ENCODE results near the gene IL13. TPM values are rescaled to one million over a fixed set of nuclear protein-coding genes. Genes with fewer than 3 reads are reported as not detected.

The IL13 gene
- total and polyA plus RNA-seq, 10 of the 15 experiments (the other 5 are each of a cell fraction or from before 2014, with no cell fraction given) = 0.06 to 0.40 (median 0.11) TPM; not detected in 6

DNA sequence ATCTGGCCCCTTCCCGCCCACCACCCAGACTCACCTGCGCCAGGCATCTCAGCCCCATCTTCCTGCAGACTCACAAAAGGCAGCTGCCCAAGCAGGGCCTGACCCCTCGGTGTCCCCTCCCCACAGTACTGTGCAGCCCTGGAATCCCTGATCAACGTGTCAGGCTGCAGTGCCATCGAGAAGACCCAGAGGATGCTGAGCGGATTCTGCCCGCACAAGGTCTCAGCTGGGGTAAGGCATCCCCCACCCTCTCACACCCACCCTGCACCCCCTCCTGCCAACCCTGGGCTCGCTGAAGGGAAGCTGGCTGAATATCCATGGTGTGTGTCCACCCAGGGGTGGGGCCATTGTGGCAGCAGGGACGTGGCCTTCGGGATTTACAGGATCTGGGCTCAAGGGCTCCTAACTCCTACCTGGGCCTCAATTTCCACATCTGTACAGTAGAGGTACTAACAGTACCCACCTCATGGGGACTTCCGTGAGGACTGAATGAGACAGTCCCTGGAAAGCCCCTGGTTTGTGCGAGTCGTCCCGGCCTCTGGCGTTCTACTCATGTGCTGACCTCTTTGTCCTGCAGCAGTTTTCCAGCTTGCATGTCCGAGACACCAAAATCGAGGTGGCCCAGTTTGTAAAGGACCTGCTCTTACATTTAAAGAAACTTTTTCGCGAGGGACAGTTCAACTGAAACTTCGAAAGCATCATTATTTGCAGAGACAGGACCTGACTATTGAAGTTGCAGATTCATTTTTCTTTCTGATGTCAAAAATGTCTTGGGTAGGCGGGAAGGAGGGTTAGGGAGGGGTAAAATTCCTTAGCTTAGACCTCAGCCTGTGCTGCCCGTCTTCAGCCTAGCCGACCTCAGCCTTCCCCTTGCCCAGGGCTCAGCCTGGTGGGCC lies 1.9 kb downstream of the IL13 start (continued):
- TF ChIP-seq, protein P1, sequence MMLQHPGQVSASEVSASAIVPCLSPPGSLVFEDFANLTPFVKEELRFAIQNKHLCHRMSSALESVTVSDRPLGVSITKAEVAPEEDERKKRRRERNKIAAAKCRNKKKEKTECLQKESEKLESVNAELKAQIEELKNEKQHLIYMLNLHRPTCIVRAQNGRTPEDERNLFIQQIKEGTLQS (IDR thresholded peaks at IDR 0.05; ENCODE audit: borderline replicate concordance, extremely low read depth, low read depth, low read length) = no peak
- TF ChIP-seq EGR1 (IDR thresholded peaks at IDR 0.05; ENCODE audit: borderline replicate concordance in 1 of 2, low read depth in 2 of 2, low read length in 2 of 2) = no peak

DNA sequence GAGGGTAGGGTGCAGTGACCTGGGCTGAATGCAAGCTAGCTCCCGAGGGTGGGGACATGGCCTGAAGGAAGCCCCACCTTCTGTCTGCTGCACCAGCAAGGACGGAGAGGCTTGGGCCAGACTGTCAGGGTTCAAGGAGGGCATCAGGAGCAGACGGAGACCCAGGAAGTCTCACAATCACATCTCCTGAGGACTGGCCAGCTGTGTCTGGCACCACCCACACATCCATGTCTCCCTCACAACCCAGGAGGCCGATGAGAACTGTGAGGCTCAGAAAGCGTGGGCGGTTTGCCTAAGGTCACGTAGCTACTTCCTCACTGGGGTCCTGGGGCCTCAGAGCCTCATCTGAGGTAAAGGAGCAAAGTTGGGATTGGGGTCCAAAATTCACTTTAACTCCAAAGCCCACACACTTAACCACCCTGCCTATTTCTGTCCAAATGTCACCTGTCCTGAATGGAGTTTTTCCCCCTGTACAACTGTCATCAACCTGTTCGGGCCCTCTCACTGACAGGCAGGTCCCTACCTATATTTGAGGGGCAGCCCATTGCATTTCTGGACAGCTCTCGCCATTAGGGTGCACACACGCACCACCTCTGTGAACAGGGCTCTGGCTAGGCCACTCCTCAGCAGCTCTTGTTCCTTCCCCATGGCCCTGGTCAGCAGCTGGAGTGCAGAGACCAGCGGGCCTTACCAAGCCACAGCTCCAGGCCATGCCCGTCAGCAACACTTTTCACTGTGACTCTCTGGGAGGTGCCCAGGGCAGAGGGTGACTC lies 3.4 kb downstream of the IL13 start:
- DNase-seq (ENCODE audit: low read depth, low spot score) = no peak
- SMC1A ChIA-PET (ENCODE audit: uncharacterized antibody, unreplicated experiment) = interaction anchor here (0.6 to 12.1 kb wide), 33 partner anchors 11 to 445 kb away, joined by 3 to 156 read pairs (median 4); partner anchors contain the start of genes CCNI2, GDF9, IL4 and KIF3A
- H3K4me3 ChIP-seq = no peak overlapping the region
- peak; percentile 35 for FAIRE-seq
- H3K79me2 ChIP-seq (ENCODE audit: control insufficient read depth, insufficient read depth, low read length) = no peaks in the 10 kb centered on the region
- H3K4me1 ChIP-seq (ENCODE audit: control insufficient read depth, insufficient read depth, low read length) = peaks cover 73% of the 10 kb centered on the region
- RAD21 ChIA-PET (ENCODE audit: unreplicated experiment) = interaction anchor here (0.8 to 9.2 kb wide), 34 partner anchors 11 to 247 kb away, joined by 3 to 148 read pairs (median 5); partner anchors contain the start of genes CCNI2, IL4, KIF3A and RAD50
- H3K27me3 ChIP-seq (replicated peaks in 1 of 2; ENCODE audit: control insufficient read depth in 2 of 2, insufficient read depth in 2 of 2, low read length in 1 of 2) = no peaks in the 10 kb centered on the region
- H3K27ac ChIP-seq (ENCODE audit: control insufficient read depth, insufficient read depth) = peak overlapping the region; percentile 96
- in situ Hi-C loops (cut with MboI) = no loop called here
- peak overlapping the region; percentile 59 for H3K4me2 ChIP-seq (ENCODE audit: control insufficient read depth, insufficient read depth)
- no peaks in the 10 kb centered on the region for H3K36me3 ChIP-seq (ENCODE audit: control insufficient read depth in 2 of 2, insufficient read depth in 2 of 2, low read length in 1 of 2)
- H2AFZ ChIP-seq (ENCODE audit: control insufficient read depth, low read depth, low read length) = peak overlapping the region; percentile 84
- H4K20me1 ChIP-seq (ENCODE audit: control insufficient read depth, insufficient read depth) = no peaks in the 10 kb centered on the region
- POLR2A ChIA-PET = interaction anchor here (0.7 to 10.8 kb wide), 10 partner anchors 13 to 140 kb away, joined by 3 to 118 read pairs (median 6); partner anchors contain the start of genes CCNI2, IL4 and KIF3A
- CTCF ChIA-PET = interaction anchor here (0.7 to 7.0 kb wide), 24 partner anchors 9 to 442 kb away, joined by 3 to 58 read pairs (median 4); partner anchors contain the start of genes IL4 and KIF3A
- peak; percentile 2 for ATAC-seq
- intact Hi-C loops (cut with micrococcal nuclease; ENCODE audit: unreplicated experiment) = loop anchor here (2.0 to 5.0 kb wide), 9 partner anchors 21 to 239 kb away; partner anchors contain the start of genes GDF9, KIF3A and UQCRQ
- no peaks in the 10 kb centered on the region for H3K9me3 ChIP-seq (replicated peaks; ENCODE audit: control insufficient read depth, insufficient read depth, low read length)
- H3K9ac ChIP-seq (ENCODE audit: control insufficient read depth, insufficient read depth, low read length) = peak overlapping the region; percentile 54
- 55% methylated on average over 12 of the region's 12 CpGs for WGBS (ENCODE audit: insufficient coverage, insufficient replicate concordance, low lambda C conversion rate, missing lambda C conversion rate)
- BruUV-seq (replicated peaks) = no TSS peak
- TF ChIP-seq GATAD2B (conservative IDR thresholded peaks at IDR 0.05; ENCODE audit: low read depth) (peak; percentile 47; the same call in 1 of the 2 replicates), BHLHE40 (IDR thresholded peaks at IDR 0.05; ENCODE audit: borderline replicate concordance in 1 of 2, low read depth in 2 of 2, low read length in 1 of 2) (peak in 1 of 2 experiments; percentile 52; a peak in 1 of 4 replicates), NR2F1 (conservative IDR thresholded peaks at IDR 0.05) (peak; percentile 93), LARP7 (IDR thresholded peaks at IDR 0.05) (peak; percentile 59), TCF3 (IDR thresholded peaks at IDR 0.05; ENCODE audit: borderline replicate concordance, insufficient read depth, low read depth, low read length) (0 out of 2 replicates have a peak, but pooled peaks have one; percentile 50), DPF2 (IDR thresholded peaks at IDR 0.05) (peak; percentile 85), TCF12 (IDR thresholded peaks at IDR 0.05; ENCODE audit: low read depth, low read length) (peak; percentile 82), BCL11A (IDR thresholded peaks at IDR 0.05; ENCODE audit: low read depth, low read length) (peak; percentile 36; the same call in 1 of the 2 replicates), IKZF1 (conservative IDR thresholded peaks at IDR 0.05) (peak; percentile 95), MTA2 (IDR thresholded peaks at IDR 0.05; ENCODE audit: low read depth) (peak; percentile 57; the same call in 1 of the 2 replicates)
- TF ChIP-seq, protein P2, sequence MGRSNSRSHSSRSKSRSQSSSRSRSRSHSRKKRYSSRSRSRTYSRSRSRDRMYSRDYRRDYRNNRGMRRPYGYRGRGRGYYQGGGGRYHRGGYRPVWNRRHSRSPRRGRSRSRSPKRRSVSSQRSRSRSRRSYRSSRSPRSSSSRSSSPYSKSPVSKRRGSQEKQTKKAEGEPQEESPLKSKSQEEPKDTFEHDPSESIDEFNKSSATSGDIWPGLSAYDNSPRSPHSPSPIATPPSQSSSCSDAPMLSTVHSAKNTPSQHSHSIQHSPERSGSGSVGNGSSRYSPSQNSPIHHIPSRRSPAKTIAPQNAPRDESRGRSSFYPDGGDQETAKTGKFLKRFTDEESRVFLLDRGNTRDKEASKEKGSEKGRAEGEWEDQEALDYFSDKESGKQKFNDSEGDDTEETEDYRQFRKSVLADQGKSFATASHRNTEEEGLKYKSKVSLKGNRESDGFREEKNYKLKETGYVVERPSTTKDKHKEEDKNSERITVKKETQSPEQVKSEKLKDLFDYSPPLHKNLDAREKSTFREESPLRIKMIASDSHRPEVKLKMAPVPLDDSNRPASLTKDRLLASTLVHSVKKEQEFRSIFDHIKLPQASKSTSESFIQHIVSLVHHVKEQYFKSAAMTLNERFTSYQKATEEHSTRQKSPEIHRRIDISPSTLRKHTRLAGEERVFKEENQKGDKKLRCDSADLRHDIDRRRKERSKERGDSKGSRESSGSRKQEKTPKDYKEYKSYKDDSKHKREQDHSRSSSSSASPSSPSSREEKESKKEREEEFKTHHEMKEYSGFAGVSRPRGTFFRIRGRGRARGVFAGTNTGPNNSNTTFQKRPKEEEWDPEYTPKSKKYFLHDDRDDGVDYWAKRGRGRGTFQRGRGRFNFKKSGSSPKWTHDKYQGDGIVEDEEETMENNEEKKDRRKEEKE (IDR thresholded peaks at IDR 0.05) = 0 out of 2 replicates have a peak, but pooled peaks have one; percentile 18
- TF ChIP-seq, protein P3, sequence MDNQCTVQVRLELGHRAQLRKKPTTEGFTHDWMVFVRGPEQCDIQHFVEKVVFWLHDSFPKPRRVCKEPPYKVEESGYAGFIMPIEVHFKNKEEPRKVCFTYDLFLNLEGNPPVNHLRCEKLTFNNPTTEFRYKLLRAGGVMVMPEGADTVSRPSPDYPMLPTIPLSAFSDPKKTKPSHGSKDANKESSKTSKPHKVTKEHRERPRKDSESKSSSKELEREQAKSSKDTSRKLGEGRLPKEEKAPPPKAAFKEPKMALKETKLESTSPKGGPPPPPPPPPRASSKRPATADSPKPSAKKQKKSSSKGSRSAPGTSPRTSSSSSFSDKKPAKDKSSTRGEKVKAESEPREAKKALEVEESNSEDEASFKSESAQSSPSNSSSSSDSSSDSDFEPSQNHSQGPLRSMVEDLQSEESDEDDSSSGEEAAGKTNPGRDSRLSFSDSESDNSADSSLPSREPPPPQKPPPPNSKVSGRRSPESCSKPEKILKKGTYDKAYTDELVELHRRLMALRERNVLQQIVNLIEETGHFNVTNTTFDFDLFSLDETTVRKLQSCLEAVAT (IDR thresholded peaks at IDR 0.05) = 0 out of 2 replicates have a peak, but pooled peaks have one; percentile 74

Measured in GM12878 (cell line).